NB4 (cell line): ENCODE results near the gene CALHM1.

Source experiments
- POLR2A ChIP-seq: IDR thresholded peaks from 2 replicates; pipeline ENCODE4 v1.6.1; 2011; ENCODE audit warnings: mild to moderate bottlenecking; ENCODE audit not compliant: insufficient read length; ENCODE audit errors: extremely low read depth
- TF ChIP-seq, protein P1 (sequence below): IDR thresholded peaks from one replicate; pipeline ENCODE4 v1.5.1; 2012; ENCODE audit warnings: low read depth, low read length
- TF ChIP-seq, protein P2 (sequence below): IDR thresholded peaks from 2 replicates; pipeline ENCODE4 v1.6.1; 2011; ENCODE audit warnings: low read depth, low read length

DNA sequence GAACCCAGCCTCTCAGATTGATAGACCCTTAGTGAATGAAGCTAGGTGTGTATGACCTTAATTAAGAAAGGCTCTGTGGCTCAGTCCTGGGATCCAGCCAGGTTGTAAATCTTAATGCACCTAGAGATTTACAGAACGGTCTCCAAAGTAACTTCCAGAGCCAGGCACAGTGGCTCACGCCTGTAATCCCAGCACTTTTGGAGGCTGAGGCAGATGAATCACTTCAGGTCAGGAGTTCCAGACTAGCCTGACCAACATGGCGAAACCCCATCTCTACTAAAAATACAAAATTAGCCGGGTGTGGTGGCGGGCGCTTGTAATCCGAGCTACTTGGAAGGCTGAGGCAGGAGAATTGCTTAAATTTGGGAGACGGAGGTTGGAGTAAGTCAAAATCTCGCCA, 30.8 kb downstream of the CALHM1 start:
- TF ChIP-seq, protein P1, sequence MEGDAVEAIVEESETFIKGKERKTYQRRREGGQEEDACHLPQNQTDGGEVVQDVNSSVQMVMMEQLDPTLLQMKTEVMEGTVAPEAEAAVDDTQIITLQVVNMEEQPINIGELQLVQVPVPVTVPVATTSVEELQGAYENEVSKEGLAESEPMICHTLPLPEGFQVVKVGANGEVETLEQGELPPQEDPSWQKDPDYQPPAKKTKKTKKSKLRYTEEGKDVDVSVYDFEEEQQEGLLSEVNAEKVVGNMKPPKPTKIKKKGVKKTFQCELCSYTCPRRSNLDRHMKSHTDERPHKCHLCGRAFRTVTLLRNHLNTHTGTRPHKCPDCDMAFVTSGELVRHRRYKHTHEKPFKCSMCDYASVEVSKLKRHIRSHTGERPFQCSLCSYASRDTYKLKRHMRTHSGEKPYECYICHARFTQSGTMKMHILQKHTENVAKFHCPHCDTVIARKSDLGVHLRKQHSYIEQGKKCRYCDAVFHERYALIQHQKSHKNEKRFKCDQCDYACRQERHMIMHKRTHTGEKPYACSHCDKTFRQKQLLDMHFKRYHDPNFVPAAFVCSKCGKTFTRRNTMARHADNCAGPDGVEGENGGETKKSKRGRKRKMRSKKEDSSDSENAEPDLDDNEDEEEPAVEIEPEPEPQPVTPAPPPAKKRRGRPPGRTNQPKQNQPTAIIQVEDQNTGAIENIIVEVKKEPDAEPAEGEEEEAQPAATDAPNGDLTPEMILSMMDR, result no peak
- TF ChIP-seq POLR2A, result no peak
- TF ChIP-seq, protein P2, sequence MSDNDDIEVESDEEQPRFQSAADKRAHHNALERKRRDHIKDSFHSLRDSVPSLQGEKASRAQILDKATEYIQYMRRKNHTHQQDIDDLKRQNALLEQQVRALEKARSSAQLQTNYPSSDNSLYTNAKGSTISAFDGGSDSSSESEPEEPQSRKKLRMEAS, result no peak
